HG03469 (cell line): Measurements from ENCODE around the gene RHBG.
"Not testable (repeated sequence)": the region's sequence is repeated elsewhere in the genome, so short reads cannot be mapped to it uniquely, and the experiment has no call there.

ENCODE experiments used
- ATAC-seq: cut with Tn5 transposase; IDR thresholded peaks from one replicate; pipeline ENCODE4 v1.9.1; 2021; ENCODE audit warnings: mild to moderate bottlenecking, moderate library complexity, moderate number of reproducible peaks; ENCODE audit not compliant: unreplicated experiment

Gene RHBG

DNA sequence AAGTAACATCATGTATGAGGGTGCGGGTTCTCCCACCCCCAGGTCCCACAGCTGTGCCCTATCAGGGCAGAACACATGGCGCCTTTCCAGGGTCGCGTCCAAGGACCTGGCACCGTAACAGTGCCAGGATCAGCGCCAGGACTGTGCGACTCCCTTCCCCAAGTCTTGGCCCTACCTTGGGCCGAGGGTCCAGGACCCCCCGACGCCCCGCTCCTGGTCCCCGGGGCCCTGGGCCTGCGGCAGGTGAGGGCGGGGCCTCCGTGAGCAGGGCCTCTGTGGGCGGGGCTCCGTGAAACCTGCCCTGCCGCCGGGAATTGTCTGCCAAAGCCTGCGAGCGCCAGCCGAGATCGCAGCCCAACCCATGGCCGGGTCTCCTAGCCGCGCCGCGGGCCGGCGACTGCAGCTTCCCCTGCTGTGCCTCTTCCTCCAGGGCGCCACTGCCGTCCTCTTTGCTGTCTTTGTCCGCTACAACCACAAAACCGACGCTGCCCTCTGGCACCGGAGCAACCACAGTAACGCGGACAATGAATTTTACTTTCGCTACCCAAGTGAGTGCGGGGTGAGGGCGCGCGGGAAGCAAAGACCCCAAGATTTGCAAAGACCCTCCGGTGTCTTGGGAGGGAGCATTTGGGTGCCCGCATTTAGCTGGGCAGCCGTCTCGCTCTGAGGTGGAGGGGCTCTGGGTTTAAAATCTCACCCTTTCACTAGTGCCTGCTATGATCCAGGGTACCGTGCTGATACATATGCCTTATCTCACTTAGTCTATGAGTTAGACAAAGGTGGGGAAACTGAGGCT lies at the start of gene RHBG:
TSS of gene RHBG (plus strand) at position 323 of the 796 bp plus-strand sequence. CDS start at position 362, 39 bp downstream.
- ATAC-seq: no peak

GRCh38 chr1:156319664-156320063 lies 49.3 kb upstream of the RHBG start:
- ATAC-seq: no peak

- no peak for ATAC-seq
Observed at GRCh38 chr1:156320560-156320959, 48.5 kb upstream of the RHBG start.

- not testable (repeated sequence) for ATAC-seq
Observed at GRCh38 chr1:156323179-156323578, 45.8 kb upstream of the RHBG start.

DNA sequence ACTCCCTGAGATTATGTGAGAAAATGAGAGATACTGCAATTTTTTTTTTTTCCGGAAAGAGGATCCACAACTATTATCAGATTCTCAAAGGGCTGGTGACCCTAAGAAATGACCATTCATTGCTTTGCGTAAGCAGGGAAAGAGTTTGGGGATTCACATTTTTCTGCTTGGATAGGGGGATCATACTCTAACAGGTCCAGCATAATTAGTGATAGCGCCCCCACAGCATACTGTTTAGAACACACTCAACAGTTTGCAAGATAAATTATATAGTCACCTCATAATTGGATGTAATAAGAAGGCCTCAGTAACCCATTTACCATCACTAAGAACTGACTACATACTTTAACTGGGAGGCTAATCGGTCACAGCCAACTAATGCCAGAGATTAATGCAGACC lies 32.8 kb upstream of the RHBG start:
- ATAC-seq: no peak

DNA sequence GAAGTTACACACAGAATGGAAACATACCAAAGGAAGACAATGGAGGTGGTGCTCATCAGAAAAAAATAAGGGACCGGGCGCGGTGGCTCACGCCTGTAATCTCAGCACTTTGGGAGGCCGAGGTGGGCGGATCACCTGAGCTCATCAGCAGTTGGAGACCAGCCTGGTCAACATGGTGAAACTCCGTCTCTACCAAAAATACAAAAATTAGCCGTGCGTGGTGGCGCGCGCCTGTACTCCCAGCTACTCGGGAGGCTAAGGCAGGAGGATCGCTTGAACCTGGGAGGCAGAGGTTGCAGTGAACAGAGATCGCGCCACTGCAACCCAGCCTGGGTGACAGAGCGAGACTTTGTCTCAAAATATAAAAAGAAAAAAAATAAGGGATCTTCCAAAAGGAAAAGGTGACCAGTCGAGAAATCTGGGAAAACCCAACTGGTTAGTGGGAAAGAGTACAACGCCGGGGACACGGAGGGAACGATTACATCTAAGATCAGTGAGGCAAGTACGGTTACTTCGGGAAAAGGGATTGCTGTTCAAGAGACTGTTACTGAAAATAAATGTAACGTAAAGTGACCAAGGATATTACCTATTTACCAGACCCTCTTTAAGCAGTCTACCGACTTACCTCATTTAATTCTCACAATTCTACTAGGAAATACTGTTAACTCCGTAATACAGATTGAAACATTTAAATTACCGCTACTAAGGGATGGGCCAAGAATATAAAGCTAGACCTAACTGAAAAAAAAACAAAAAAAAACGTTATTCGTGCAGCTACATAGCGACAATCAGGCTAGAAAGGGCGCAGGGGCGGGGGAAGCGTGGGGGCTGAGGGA lies 31.7 kb upstream of the RHBG start:
- ATAC-seq: no peak

GRCh38 chr1:156337888-156338179 lies 31.2 kb upstream of the RHBG start:
- ATAC-seq: no peak

GRCh38 chr1:156338180-156338976 lies 30.6 kb upstream of the RHBG start, which contains the start of the genes CCT3 and TSACC:
TSS of gene CCT3 (minus strand) at chr1:156338292. CDS start at chr1:156338184, 108 bp downstream.
TSS of gene TSACC (plus strand) at chr1:156338526. CDS start at chr1:156339758, 1,232 bp downstream.
- ATAC-seq: peak; percentile 67

DNA sequence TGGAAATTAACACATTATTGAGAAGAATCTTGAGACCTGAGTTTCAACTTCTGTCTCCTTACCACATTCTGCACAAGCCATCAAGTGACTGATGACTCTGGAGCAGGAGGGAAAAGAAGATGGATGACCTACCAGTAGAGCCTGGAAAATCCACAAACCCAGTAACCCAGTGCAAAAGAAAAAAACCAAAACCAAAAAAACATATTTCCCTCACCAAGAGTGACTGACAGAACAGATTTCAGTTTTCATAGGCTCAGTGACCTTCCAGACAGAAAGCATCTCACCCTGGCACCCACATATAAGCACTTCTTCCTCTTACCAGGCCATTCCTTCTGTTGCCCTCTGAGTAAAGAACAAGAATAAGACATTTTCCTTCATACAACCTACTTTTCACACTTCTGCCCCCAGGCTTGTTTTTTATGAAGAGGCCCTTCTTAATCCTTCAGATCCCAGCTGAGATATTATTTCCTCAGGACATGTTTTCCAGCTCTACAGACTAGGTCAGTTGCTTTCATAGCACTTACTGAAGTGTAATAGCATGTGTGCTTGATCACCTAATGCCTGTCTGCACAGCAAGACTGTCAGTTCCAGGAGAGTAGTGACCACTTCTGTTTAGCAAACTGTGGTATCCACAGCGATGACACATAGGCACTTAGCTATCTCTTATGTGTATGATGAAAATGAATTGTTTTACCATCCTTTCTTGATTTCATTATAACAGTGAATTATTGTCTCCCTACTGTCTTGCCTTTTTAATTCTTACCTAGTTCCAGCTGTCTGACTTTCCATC lies 26.6 kb upstream of the RHBG start:
- ATAC-seq: no peak

- ATAC-seq: no peak
Observed at GRCh38 chr1:156344409-156344808, 24.6 kb upstream of the RHBG start.

DNA sequence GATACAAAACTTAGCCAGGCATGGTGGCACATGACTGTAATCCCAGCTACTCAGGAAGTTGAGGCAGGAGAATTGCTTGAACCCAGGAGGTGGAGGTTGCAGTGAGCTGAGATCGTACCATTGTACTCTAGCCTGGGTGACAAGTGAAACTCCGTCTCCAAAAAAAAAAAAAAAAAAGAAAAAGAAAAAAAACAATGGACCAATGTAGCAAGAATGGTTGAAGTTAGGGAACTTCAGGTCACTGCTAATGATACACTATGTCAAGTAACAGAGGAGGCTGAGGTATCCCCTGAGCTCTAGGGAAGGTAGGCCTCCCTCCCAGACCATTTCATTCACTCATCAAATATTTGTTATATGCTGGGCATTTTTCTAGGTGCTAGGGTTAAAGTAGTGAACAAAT lies 23.0 kb upstream of the RHBG start:
- ATAC-seq: not testable (repeated sequence)

DNA sequence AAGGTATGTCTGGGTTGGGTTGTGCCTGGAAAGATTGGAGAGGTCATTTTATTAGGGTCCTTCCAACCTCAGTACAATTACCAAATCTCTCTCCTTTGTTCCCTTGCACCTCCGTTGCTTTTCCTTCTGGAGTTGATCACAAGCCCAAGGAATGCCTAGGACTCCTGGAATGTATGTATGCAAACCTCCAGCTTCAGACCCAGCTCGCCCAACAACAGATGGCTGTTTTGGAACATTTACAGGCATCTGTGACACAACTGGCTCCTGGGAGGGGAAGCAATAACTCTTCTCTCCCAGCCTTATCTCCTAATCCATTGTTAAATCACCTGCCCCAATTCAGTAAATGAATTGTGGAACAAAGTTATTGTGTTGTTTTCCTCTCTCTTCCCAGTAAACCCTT lies 22.4 kb upstream of the RHBG start:
- ATAC-seq: no peak

DNA sequence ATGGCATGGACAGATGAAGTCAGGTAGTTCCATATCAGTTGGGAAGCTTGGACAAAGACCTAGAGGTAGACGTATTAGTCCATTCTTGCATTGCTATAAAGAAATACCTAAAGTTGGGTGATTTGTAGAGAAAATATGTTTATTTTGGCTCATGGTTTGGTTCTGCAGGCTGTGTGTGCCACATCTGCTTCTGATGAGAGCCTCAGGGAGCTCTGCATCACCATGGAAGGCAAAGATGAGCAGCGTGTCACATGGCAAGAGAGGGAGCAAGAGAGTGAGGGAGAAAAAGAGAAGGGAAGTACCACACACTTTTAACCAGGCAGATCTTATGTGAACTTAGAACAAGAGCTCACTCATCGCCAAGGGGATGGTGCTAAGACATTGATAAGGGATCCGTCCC lies 21.7 kb upstream of the RHBG start:
- ATAC-seq: no peak

GRCh38 chr1:156352481-156352880 lies 16.5 kb upstream of the RHBG start:
- ATAC-seq: not testable (repeated sequence)

DNA sequence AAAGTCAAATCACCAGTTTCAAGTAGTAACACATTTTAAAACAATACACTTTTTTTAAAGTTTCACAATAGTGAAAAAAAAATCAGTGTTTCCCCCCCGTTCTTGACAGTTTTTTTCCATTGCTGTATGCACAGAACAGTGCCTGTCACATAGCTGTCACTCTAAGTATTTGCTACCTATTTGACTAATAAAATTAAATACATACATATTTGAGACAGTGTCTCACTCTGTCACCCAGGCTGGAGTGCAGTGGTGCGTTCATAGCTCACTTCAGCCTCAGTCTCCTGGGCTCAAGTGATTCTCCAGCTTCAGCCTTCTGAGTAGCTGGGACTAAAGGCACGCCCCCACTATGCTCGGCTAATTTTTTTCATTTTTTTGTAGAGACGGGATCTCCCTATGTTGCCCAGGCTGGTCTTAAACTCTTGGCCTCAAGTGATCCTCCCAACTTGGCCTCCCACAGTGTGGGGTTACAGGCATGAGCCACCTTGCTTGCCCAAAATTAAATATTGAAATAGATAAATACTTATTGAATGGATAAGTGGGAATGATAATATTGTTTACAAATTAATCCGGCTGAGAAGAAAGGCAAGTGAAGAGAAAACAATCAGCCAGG lies 12.6 kb upstream of the RHBG start:
- no peak for ATAC-seq

GRCh38 chr1:156356875-156357534 lies 12.0 kb upstream of the RHBG start:
- no peak for ATAC-seq

DNA sequence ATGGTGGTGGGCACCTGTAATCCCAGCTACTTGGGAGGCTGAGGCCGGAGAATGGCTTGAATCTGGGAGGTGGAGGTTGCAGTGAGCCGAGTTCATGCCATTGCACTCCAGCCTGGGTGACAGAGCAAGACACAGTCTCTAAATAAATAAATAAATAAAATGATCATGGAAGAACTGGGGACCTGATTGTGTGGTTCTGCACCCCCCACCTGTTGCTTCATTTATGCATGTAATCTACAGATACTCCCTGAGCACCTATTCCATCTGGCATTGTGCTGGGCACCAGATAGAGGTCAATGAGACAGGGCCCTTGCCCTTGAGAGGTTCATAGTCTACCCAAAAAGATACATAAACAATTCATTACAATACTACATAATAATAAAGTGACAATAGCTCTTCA lies 11.0 kb upstream of the RHBG start:
- no peak for ATAC-seq

DNA sequence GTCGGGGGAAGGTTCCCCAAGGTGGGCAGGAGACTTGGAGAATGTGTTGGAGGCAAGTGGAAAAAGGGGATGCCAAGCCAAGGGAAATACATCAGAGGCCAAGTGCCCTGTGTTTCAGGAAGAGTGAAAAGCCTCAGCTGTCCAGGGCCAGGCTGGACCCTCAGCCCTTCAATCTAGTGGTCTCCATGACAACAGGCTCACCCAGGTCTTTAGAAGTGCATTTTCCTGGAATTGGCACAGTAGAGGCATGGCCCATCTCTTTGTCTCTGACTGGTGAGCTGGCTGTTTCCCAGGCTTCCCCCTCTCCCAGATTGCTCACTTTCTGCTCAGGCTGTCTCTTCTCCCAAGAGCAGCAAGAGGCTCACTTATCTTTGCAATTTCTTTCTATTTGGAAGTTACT lies 10.4 kb upstream of the RHBG start:
- no peak for ATAC-seq

GRCh38 chr1:156359249-156359648 lies 9.8 kb upstream of the RHBG start:
- no peak for ATAC-seq
